SU-DHL-6 (cell line): ENCODE measurements around the gene PRR33.

ENCODE experiments used
- H2AFZ ChIP-seq: fragments of 200-600 bp; sonication (generic); 2 replicates; pipeline ENCODE4 v1.6.1; 2014; ENCODE audit warnings: low read depth, mild to moderate bottlenecking, moderate library complexity, mixed read lengths, antibody characterized with exemption, low read length; ENCODE audit not compliant: severe bottlenecking
- H3F3A ChIP-seq: fragments of 200-600 bp; shearing (Covaris generic); 2 replicates; pipeline ENCODE4 v1.6.0; 2016; ENCODE audit warnings: antibody characterized with exemption, mild to moderate bottlenecking; ENCODE audit not compliant: insufficient read depth
- H3K27ac ChIP-seq: fragments of 200-600 bp; sonication (generic); 2 replicates; pipeline ENCODE4 v1.5.1; 2016; ENCODE audit warnings: low read depth, mild to moderate bottlenecking, low read length, moderate library complexity, mixed read lengths
- H3K27me3 ChIP-seq: fragments of 200-600 bp; sonication (generic), shearing (Covaris generic); 2 replicates; pipeline ENCODE4 v1.6.0; 2014; ENCODE audit warnings: mild to moderate bottlenecking, low read length
- H3K36me3 ChIP-seq: fragments of 200-600 bp; sonication (generic); 2 replicates; pipeline ENCODE4 v1.6.1; 2014; ENCODE audit warnings: mild to moderate bottlenecking, low read length, mixed read lengths
- H3K4me2 ChIP-seq: fragments of 300-600, 200-600 bp; shearing (Covaris generic), sonication (generic); 2 replicates; pipeline ENCODE4 v1.6.0; 2014; ENCODE audit warnings: low read length, low read depth, mild to moderate bottlenecking; ENCODE audit not compliant: poor library complexity, severe bottlenecking
- H3K4me3 ChIP-seq: fragments of 200-600 bp; sonication (generic); 2 replicates; pipeline ENCODE4 v1.5.1; 2014; ENCODE audit warnings: antibody characterized with exemption, low read length, mild to moderate bottlenecking, mixed read lengths; ENCODE audit not compliant: insufficient read depth, poor library complexity, severe bottlenecking
- H3K79me2 ChIP-seq: fragments of 200-600 bp; sonication (generic); 2 replicates; pipeline ENCODE4 v1.6.1; 2014; ENCODE audit warnings: mild to moderate bottlenecking, low read length, moderate library complexity; ENCODE audit not compliant: insufficient read depth
- H3K9ac ChIP-seq: fragments of 200-600 bp; sonication (generic); 2 replicates; pipeline ENCODE4 v1.7.0; 2014; ENCODE audit warnings: mild to moderate bottlenecking, low read length
- H3K9me2 ChIP-seq: fragments of 200-600 bp; sonication (generic); replicated peaks from 2 replicates; pipeline ENCODE4 v1.6.1; 2014; ENCODE audit warnings: low read length; ENCODE audit not compliant: insufficient read depth
- H3K9me3 ChIP-seq: fragments of 200-600 bp; sonication (generic); 2 replicates; pipeline ENCODE4 v1.6.1; 2014; ENCODE audit warnings: low read length, mixed read lengths; ENCODE audit not compliant: insufficient read depth
- H4K20me1 ChIP-seq: fragments of 200-600 bp; sonication (generic); 2 replicates; pipeline ENCODE4 v1.6.1; 2014; ENCODE audit warnings: low read depth, mild to moderate bottlenecking, antibody characterized with exemption, low read length, moderate library complexity, mixed read lengths
- EZH2phosphoT487 ChIP-seq: fragments of 200-600 bp; sonication (generic), shearing (Covaris generic); conservative IDR thresholded peaks from 2 replicates; pipeline ENCODE4 v1.6.1; 2018; ENCODE audit warnings: mild to moderate bottlenecking, antibody characterized with exemption, low read length, moderate library complexity, mixed read lengths
- TF ChIP-seq, protein P1 (sequence below): fragments of 200-600 bp; sonication (generic); IDR thresholded peaks from one replicate; pipeline ENCODE4 v1.5.1; 2017; ENCODE audit warnings: antibody characterized with exemption, mild to moderate bottlenecking, low read length, moderate library complexity; ENCODE audit not compliant: insufficient read depth, poor library complexity, severe bottlenecking

PRR33 gene

DNA sequence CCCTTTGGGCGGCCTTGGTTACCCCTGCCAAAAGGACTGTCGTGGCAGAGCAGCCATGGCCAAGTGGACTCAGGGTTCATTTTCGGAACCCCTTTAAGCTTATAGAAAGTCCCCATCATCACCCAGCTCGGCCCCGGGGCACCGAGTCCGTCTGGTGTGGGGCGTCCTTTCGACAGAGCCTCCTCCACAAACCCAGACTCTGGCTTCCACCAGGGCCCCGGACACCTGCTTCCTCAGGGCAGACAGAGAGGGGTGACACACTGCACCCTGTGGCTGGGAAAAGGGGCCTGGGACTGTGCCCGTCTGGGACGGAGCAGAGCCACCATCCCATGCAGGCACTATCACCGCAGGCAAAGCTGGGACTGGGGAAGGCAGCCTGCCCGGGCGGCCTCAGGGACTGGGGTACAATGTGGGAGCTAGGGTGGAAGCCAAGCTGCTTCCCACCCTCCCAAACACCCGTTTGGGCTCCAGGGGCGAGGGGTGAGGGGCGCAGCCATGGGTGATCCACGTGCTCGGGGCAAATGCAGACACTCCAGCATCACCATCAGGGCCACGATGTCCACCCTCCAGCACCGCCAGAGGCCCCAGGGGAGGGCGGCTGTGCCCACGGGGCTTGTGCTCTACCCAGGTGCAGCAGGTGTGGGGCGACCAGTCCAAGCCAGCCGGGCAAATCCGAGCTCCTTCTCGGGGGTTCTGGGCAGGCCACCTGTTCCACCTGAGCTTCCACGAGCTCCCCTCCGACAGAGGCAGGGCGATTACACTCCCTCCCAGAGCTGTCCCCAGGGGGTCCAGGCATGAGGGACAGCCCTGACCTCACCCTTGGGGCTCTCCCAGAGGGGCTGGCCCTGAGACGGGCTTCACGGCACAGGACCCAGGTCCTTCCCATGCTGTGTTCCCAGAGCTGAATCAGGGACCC, 43.7 kb upstream of the PRR33 start:
- Histone ChIP-seq H3K9ac (no peak overlapping the region), H3K27me3 (no peaks in the 10 kb centered on the region), H3K4me2 (no peak overlapping the region), H4K20me1 (no peaks in the 10 kb centered on the region), H2AFZ (no peak overlapping the region), H3K79me2 (no peaks in the 10 kb centered on the region), H3K4me3 (no peak overlapping the region), H3K9me2 (no peaks in the 10 kb centered on the region), H3K9me3 (no peaks in the 10 kb centered on the region), H3F3A (no peaks in the 10 kb centered on the region), H3K27ac (no peak overlapping the region), H3K36me3 (no peaks in the 10 kb centered on the region)
- TF ChIP-seq EZH2phosphoT487 = no peak

GRCh38 chr11:1934335-1935155, 42.9 kb upstream of the PRR33 start:
- Histone ChIP-seq H3K27me3 (no peaks in the 10 kb centered on the region), H3K9me2 (no peaks in the 10 kb centered on the region)

GRCh38 chr11:1933416-1934334, 42.0 kb upstream of the PRR33 start:
- no peak overlapping the region for H3K4me3 ChIP-seq
- no peak overlapping the region for H3K4me2 ChIP-seq
- no peaks in the 10 kb centered on the region for H3K9me3 ChIP-seq
- H3K27ac ChIP-seq = no peak overlapping the region
- no peaks in the 10 kb centered on the region for H3F3A ChIP-seq
- H3K9ac ChIP-seq = no peak overlapping the region
- no peaks in the 10 kb centered on the region for H3K79me2 ChIP-seq
- no peaks in the 10 kb centered on the region for H3K9me2 ChIP-seq
- H3K27me3 ChIP-seq = no peaks in the 10 kb centered on the region
- H2AFZ ChIP-seq = no peak overlapping the region
- no peaks in the 10 kb centered on the region for H4K20me1 ChIP-seq
- TF ChIP-seq, protein P1, sequence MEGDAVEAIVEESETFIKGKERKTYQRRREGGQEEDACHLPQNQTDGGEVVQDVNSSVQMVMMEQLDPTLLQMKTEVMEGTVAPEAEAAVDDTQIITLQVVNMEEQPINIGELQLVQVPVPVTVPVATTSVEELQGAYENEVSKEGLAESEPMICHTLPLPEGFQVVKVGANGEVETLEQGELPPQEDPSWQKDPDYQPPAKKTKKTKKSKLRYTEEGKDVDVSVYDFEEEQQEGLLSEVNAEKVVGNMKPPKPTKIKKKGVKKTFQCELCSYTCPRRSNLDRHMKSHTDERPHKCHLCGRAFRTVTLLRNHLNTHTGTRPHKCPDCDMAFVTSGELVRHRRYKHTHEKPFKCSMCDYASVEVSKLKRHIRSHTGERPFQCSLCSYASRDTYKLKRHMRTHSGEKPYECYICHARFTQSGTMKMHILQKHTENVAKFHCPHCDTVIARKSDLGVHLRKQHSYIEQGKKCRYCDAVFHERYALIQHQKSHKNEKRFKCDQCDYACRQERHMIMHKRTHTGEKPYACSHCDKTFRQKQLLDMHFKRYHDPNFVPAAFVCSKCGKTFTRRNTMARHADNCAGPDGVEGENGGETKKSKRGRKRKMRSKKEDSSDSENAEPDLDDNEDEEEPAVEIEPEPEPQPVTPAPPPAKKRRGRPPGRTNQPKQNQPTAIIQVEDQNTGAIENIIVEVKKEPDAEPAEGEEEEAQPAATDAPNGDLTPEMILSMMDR = no peak
- no peak for TF ChIP-seq EZH2phosphoT487
- no peaks in the 10 kb centered on the region for H3K36me3 ChIP-seq

More at GRCh38 chr11:1934335-1935155, 42.9 kb upstream of the PRR33 start:
- Histone ChIP-seq H3K79me2 (no peaks in the 10 kb centered on the region), H3K4me3 (no peak overlapping the region), H3K27ac (no peak overlapping the region), H3K9me3 (no peaks in the 10 kb centered on the region), H4K20me1 (no peaks in the 10 kb centered on the region), H3K4me2 (no peak overlapping the region), H3K9ac (no peak overlapping the region), H3F3A (no peaks in the 10 kb centered on the region), H2AFZ (no peak overlapping the region), H3K36me3 (no peaks in the 10 kb centered on the region)
- TF ChIP-seq EZH2phosphoT487 = no peak
- TF ChIP-seq, protein P1 = no peak
